ENCODE data around the gene CTNNBIP1. TPM values are rescaled to one million over a fixed set of nuclear protein-coding genes. Genes with fewer than 3 reads are reported as not detected.

The CTNNBIP1 gene
- total RNA-seq, 4 donors from 2014 or later, result 17.0 to 27.2 (median 23.4) TPM

DNA sequence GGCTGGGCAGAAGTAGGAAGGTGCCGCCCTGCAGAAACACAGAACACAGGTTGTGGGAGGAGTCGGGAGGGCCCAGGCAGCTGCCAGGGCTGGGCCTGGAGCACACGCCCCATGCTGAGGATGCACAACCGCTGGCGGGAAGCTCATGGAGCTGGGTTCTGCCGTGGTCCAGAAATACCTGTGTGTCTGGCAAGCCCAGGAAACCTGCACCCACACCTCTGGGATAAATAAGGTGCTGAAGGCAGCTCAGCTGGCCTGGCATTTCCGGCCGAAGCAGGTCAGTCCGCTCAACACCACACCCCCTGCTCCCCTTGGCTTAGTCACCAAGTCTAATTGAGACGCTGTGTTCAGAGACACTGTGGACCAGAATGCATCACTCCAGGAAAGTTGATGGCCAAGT, 32.1 kb downstream of the CTNNBIP1 start:
- H3K4me1 ChIP-seq, result peaks cover 20 to 30% (median 26%) of the 10 kb centered on the region in 4 donors
- WGBS, result 81% methylated on average over 3 of the region's 10 CpGs
- peaks cover 0 to 8% (median 2%) of the 10 kb centered on the region in 4 donors for H3K36me3 ChIP-seq
- TF ChIP-seq EP300 (IDR thresholded peaks at IDR 0.05) (no peak), POLR2A (IDR thresholded peaks at IDR 0.05; ENCODE audit: low read depth) (no peak), POLR2AphosphoS5 (IDR thresholded peaks at IDR 0.05) (no peak)
- TF ChIP-seq, protein P1, sequence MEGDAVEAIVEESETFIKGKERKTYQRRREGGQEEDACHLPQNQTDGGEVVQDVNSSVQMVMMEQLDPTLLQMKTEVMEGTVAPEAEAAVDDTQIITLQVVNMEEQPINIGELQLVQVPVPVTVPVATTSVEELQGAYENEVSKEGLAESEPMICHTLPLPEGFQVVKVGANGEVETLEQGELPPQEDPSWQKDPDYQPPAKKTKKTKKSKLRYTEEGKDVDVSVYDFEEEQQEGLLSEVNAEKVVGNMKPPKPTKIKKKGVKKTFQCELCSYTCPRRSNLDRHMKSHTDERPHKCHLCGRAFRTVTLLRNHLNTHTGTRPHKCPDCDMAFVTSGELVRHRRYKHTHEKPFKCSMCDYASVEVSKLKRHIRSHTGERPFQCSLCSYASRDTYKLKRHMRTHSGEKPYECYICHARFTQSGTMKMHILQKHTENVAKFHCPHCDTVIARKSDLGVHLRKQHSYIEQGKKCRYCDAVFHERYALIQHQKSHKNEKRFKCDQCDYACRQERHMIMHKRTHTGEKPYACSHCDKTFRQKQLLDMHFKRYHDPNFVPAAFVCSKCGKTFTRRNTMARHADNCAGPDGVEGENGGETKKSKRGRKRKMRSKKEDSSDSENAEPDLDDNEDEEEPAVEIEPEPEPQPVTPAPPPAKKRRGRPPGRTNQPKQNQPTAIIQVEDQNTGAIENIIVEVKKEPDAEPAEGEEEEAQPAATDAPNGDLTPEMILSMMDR (IDR thresholded peaks at IDR 0.05), result no peak
- no peak for DNase-seq (ENCODE audit: extremely low spot score)
- no peak overlapping the region for H3K27ac ChIP-seq (replicated peaks in 1 of 4)
- no peaks in the 10 kb centered on the region for H3K27me3 ChIP-seq
- H3K9me3 ChIP-seq, result no peaks in the 10 kb centered on the region
- intact Hi-C loops (cut with DNase I), result loop anchor here (5.0 to 10.0 kb wide), 2 partner anchors 267 to 549 kb away; no protein-coding TSS in a partner anchor
- no peak overlapping the region for H3K4me3 ChIP-seq

DNA sequence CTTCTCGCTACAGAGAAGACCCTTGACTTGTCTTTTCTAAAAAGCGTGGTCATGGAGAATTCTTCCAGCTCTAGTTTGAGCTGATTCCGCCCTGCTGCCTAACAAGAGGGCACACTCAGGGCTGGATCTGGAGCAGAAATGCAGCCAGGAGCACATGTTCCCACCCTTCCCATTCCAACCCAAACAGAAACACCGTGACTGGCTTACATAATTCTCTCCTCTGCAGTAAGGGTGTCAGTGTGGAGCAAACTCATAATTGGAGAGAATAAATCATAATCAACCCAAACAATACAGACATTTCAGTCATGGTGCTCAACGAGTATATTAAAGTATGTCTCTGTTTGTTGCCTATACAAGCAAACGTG, 34.5 kb downstream of the CTNNBIP1 start:
- peaks cover 4 to 15% (median 14%) of the 10 kb centered on the region in 4 donors for H3K36me3 ChIP-seq
- H3K27ac ChIP-seq (replicated peaks in 1 of 4), result peak overlapping the region; percentile 67 to 73 (median 72)
- 42% methylated on average over 6 of the region's 6 CpGs for WGBS
- intact Hi-C loops (cut with DNase I), result loop anchor here (2.0 to 10.0 kb wide), 3 partner anchors 67 to 552 kb away; partner anchors contain the start of genes LZIC and NMNAT1
- H3K9me3 ChIP-seq, result no peaks in the 10 kb centered on the region
- no peaks in the 10 kb centered on the region for H3K27me3 ChIP-seq
- H3K4me3 ChIP-seq, result peak overlapping the region; percentile 30 to 47 (median 39)
- DNase-seq (ENCODE audit: extremely low spot score), result no peak
- no peak for TF ChIP-seq POLR2AphosphoS5 (IDR thresholded peaks at IDR 0.05)
- no peak for TF ChIP-seq POLR2A (IDR thresholded peaks at IDR 0.05; ENCODE audit: low read depth)
- TF ChIP-seq, protein P1 (IDR thresholded peaks at IDR 0.05), result no peak
- TF ChIP-seq EP300 (IDR thresholded peaks at IDR 0.05), result no peak
- H3K4me1 ChIP-seq, result peaks cover 19 to 24% (median 21%) of the 10 kb centered on the region in 4 donors

DNA sequence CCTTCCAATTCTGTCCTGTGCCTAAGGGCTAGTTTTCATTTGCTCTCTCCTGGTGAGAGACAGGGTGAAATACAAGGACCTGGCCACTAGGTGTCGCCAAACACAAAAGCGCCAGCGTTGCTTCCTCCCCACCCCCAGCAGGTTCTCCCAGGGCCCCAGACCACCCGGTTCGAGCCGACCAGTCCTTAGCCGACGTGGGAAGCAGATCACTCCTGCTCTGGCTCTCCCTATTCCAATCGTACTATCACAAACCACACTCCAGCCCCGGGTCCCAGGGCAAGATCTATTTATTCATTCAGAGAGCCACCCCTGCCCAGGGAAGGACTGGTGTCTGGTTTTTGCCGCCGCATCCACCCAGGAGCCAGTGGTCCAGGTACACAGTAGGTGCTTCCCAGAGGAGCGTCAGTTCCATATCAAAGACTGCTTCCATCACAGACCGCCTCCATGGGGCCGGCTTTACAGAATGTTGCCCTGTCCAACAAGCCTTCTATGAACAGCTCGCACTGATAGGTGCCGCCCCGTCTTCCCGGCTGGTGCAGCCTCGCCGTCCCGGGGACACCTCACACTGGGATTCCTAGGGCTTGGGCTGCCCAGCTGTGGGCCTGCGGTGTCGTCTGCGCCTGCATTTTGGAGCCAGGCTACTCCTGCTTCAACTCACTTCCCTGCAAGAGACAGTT, 35.0 kb downstream of the CTNNBIP1 start:
- no peaks in the 10 kb centered on the region for H3K9me3 ChIP-seq
- TF ChIP-seq EP300 (IDR thresholded peaks at IDR 0.05), result no peak
- no peak for TF ChIP-seq POLR2A (IDR thresholded peaks at IDR 0.05; ENCODE audit: low read depth)
- TF ChIP-seq, protein P1 (IDR thresholded peaks at IDR 0.05), result peak; percentile 93 to 97 (median 94)
- TF ChIP-seq POLR2AphosphoS5 (IDR thresholded peaks at IDR 0.05), result peak in 1 of 2 donors; percentile 40
- peaks cover 19 to 24% (median 21%) of the 10 kb centered on the region in 4 donors for H3K4me1 ChIP-seq
- no peak for DNase-seq (ENCODE audit: extremely low spot score)
- WGBS, result 27% methylated on average over 22 of the region's 25 CpGs
- no peaks in the 10 kb centered on the region for H3K27me3 ChIP-seq
- intact Hi-C loops (cut with DNase I), result loop anchor here (2.0 to 10.0 kb wide), 3 partner anchors 68 to 552 kb away; partner anchors contain the start of genes LZIC and NMNAT1
- peak overlapping the region; percentile 30 to 47 (median 39) for H3K4me3 ChIP-seq
- H3K36me3 ChIP-seq, result peaks cover 4 to 20% (median 19%) of the 10 kb centered on the region in 4 donors
- peak overlapping the region; percentile 67 to 73 (median 72) for H3K27ac ChIP-seq (replicated peaks in 1 of 4)

DNA sequence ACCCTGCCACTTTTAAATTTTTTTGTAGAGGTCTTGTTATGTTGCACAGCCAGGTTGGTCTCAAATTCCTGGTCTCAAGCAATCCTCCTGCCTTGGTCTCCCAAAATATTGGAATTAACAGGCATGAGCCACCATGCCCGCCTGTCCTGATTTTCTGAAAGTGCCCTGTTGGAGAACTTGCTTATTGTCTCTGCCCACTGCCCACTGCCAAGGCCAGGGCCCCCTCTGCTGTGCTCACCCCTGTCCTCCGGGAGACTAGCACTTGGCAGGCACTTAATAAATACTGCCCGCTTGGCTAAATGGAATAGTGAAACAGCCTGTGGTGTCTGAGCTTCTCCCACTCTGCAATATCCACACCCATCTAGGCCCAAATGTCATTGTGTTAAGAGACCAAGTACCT, 35.7 kb downstream of the CTNNBIP1 start:
- H3K4me1 ChIP-seq, result peaks cover 19 to 24% (median 21%) of the 10 kb centered on the region in 4 donors
- H3K9me3 ChIP-seq, result no peaks in the 10 kb centered on the region
- no peaks in the 10 kb centered on the region for H3K27me3 ChIP-seq
- H3K36me3 ChIP-seq, result peaks cover 4 to 27% (median 26%) of the 10 kb centered on the region in 4 donors
- 82% methylated on average over 3 of the region's 3 CpGs for WGBS
- DNase-seq (ENCODE audit: extremely low spot score), result no peak
- H3K27ac ChIP-seq (replicated peaks in 1 of 4), result peak overlapping the region in 1 of 4 donors; percentile 73
- TF ChIP-seq POLR2A (IDR thresholded peaks at IDR 0.05; ENCODE audit: low read depth), result no peak
- intact Hi-C loops (cut with DNase I), result loop anchor here (2.0 to 10.0 kb wide), 2 partner anchors 68 to 270 kb away; partner anchors contain the start of genes LZIC and NMNAT1
- no peak overlapping the region for H3K4me3 ChIP-seq

DNA sequence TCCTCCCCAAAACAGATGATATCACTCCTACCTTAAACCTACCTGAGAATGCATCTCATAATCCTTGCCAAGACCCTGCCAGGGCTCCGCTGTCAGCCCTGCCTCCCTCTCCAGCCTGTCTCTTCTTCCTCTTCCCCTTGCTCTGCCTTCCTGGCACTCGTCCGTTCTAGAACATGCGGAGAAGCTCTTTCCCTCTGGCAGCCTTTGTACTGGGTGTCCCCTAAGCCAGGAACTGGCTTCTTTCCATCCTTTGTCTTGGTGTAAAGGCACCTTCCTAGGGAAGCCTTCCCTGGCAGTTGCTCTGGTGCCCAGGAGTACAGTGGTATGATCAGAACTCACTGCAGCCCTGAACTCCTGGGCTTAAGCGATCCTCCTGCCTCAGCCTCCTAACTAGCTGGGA, 36.1 kb downstream of the CTNNBIP1 start:
- peaks cover 19 to 24% (median 21%) of the 10 kb centered on the region in 4 donors for H3K4me1 ChIP-seq
- H3K4me3 ChIP-seq, result no peak overlapping the region
- DNase-seq (ENCODE audit: extremely low spot score), result no peak
- H3K27ac ChIP-seq (replicated peaks in 1 of 4), result no peak overlapping the region
- no peak for TF ChIP-seq EP300 (IDR thresholded peaks at IDR 0.05)
- TF ChIP-seq, protein P1 (IDR thresholded peaks at IDR 0.05), result no peak
- TF ChIP-seq POLR2AphosphoS5 (IDR thresholded peaks at IDR 0.05), result no peak
- TF ChIP-seq POLR2A (IDR thresholded peaks at IDR 0.05; ENCODE audit: low read depth), result no peak
- intact Hi-C loops (cut with DNase I), result loop anchor here (2.0 to 10.0 kb wide), 2 partner anchors 69 to 271 kb away; partner anchors contain the start of genes LZIC and NMNAT1
- no peaks in the 10 kb centered on the region for H3K27me3 ChIP-seq
- WGBS, result 74% methylated on average over 5 of the region's 5 CpGs
- no peaks in the 10 kb centered on the region for H3K9me3 ChIP-seq
- H3K36me3 ChIP-seq, result peaks cover 4 to 31% (median 30%) of the 10 kb centered on the region in 4 donors

Measured in esophagus muscularis mucosa (tissue), 4 donors.